H9 (cell line): Measurements from ENCODE around the gene LASP1NB.

Experiments
- DNase-seq: peaks from one replicate; pipeline ENCODE4 v3.0.0-alpha.2; 2017
- H2AFZ ChIP-seq: one replicate; pipeline ENCODE4 v1.6.1; 2013; ENCODE audit warnings: mild to moderate bottlenecking, low read length, control low read depth, moderate library complexity
- H2AK5ac ChIP-seq: 2 replicates; pipeline ENCODE4 v1.6.1; 2013; ENCODE audit warnings: low read length, control low read depth, mixed read lengths; ENCODE audit not compliant: insufficient read length
- H2BK120ac ChIP-seq: one replicate; pipeline ENCODE4 v1.6.1; 2013; ENCODE audit warnings: low read depth, mild to moderate bottlenecking, low read length, control low read depth, inconsistent platforms; ENCODE audit not compliant: poor library complexity, severe bottlenecking
- H2BK12ac ChIP-seq: 2 replicates; pipeline ENCODE4 v1.6.1; 2013; ENCODE audit warnings: low read length, control low read depth, mixed read lengths, low read depth; ENCODE audit not compliant: insufficient read length
- H2BK15ac ChIP-seq: 2 replicates; pipeline ENCODE4 v1.6.1; 2013; ENCODE audit warnings: low read depth, low read length, control low read depth
- H2BK20ac ChIP-seq: one replicate; pipeline ENCODE4 v1.6.1; 2013; ENCODE audit warnings: low read depth, mild to moderate bottlenecking, low read length, control low read depth, inconsistent platforms; ENCODE audit not compliant: poor library complexity, severe bottlenecking
- H2BK5ac ChIP-seq: 2 replicates; pipeline ENCODE4 v1.6.1; 2013; ENCODE audit warnings: low read length, control low read depth, mixed read lengths; ENCODE audit not compliant: insufficient read length
- H3K14ac ChIP-seq: 2 replicates; pipeline ENCODE4 v1.6.1; 2013; ENCODE audit warnings: low read length, control low read depth; ENCODE audit not compliant: insufficient read depth
- H3K18ac ChIP-seq: 2 replicates; pipeline ENCODE4 v1.6.1; 2013; ENCODE audit warnings: low read depth, mild to moderate bottlenecking, mixed read lengths, low read length, control low read depth; ENCODE audit not compliant: insufficient read length
- H3K23ac ChIP-seq: 2 replicates; pipeline ENCODE4 v1.6.1; 2013; ENCODE audit warnings: low read length, control low read depth, mixed read lengths, low read depth; ENCODE audit not compliant: insufficient read length
- H3K23me2 ChIP-seq: 2 replicates; pipeline ENCODE4 v1.6.1; 2013; ENCODE audit warnings: low read depth, mild to moderate bottlenecking, mixed read lengths, low read length, control low read depth; ENCODE audit not compliant: insufficient read length, poor library complexity, severe bottlenecking
- H3K27ac ChIP-seq: 2 replicates; pipeline ENCODE4 v1.5.1; 2013; ENCODE audit warnings: low read length, control low read depth, mixed read lengths, low read depth; ENCODE audit not compliant: insufficient read length
- H3K27me3 ChIP-seq: 2 replicates; pipeline ENCODE4 v1.6.1; 2013; ENCODE audit warnings: low read length, control low read depth, inconsistent platforms; ENCODE audit not compliant: insufficient read depth
- H3K4ac ChIP-seq: 2 replicates; pipeline ENCODE4 v1.6.1; 2013; ENCODE audit warnings: low read depth, mild to moderate bottlenecking, control low read depth, inconsistent platforms, low read length, moderate library complexity
- H3K4me1 ChIP-seq: 2 replicates; pipeline ENCODE4 v1.6.1; 2013; ENCODE audit warnings: low read length, control low read depth, inconsistent platforms; ENCODE audit not compliant: insufficient read depth
- H3K4me2 ChIP-seq: 2 replicates; pipeline ENCODE4 v1.6.1; 2013; ENCODE audit warnings: low read length, control low read depth, mixed read lengths; ENCODE audit not compliant: insufficient read length, insufficient read depth
- H3K56ac ChIP-seq: 2 replicates; pipeline ENCODE4 v1.6.1; 2013; ENCODE audit warnings: low read depth, mild to moderate bottlenecking, mixed read lengths, low read length, control low read depth; ENCODE audit not compliant: insufficient read length
- H3K79me1 ChIP-seq: 2 replicates; pipeline ENCODE4 v1.6.1; 2013; ENCODE audit warnings: low read depth, mild to moderate bottlenecking, moderate library complexity, low read length, control low read depth, inconsistent platforms; ENCODE audit not compliant: insufficient read depth, poor library complexity, severe bottlenecking
- H3K79me2 ChIP-seq: 2 replicates; pipeline ENCODE4 v1.6.1; 2013; ENCODE audit warnings: low read length, control low read depth, inconsistent platforms; ENCODE audit not compliant: insufficient read depth
- H3K9ac ChIP-seq: 2 replicates; pipeline ENCODE4 v1.6.1; 2013; ENCODE audit warnings: low read length, control low read depth, mixed read lengths; ENCODE audit not compliant: insufficient read length; ENCODE audit errors: extremely low read depth
- H3K9me3 ChIP-seq: one replicate; pipeline ENCODE4 v1.6.1; 2013; ENCODE audit warnings: low read depth, low read length, inconsistent platforms; ENCODE audit not compliant: control insufficient read depth
- H3T11ph ChIP-seq: one replicate; pipeline ENCODE4 v1.6.1; 2013; ENCODE audit warnings: mild to moderate bottlenecking, low read length, control low read depth, inconsistent platforms
- H4K20me1 ChIP-seq: one replicate; pipeline ENCODE4 v1.6.1; 2013; ENCODE audit not compliant: control insufficient read depth, insufficient read length, insufficient read depth
- H4K5ac ChIP-seq: 2 replicates; pipeline ENCODE4 v1.6.1; 2013; ENCODE audit warnings: low read depth, mild to moderate bottlenecking, mixed read lengths, low read length, control low read depth; ENCODE audit not compliant: insufficient read length
- H4K8ac ChIP-seq: replicated peaks from 2 replicates; pipeline ENCODE4 v1.6.1; 2013; ENCODE audit warnings: low read length, control low read depth, mixed read lengths, low read depth; ENCODE audit not compliant: insufficient read length
- H4K91ac ChIP-seq: 2 replicates; pipeline ENCODE4 v1.6.1; 2013; ENCODE audit warnings: low read depth, mild to moderate bottlenecking, moderate library complexity, mixed read lengths, low read length, control low read depth; ENCODE audit not compliant: insufficient read length
- H3K27ac Mint-ChIP-seq, 3 experiments: 2 replicates in 2 of 3; 3 replicates in 1 of 3; pipeline ENCODE4 v1.8.0; 2020 to 2021; ENCODE audit warnings: mixed read lengths in 3 of 3, mild to moderate bottlenecking in 1 of 3, moderate library complexity in 1 of 3
- H3K27me3 Mint-ChIP-seq: 2 replicates; pipeline ENCODE4 v1.8.0; 2021; ENCODE audit warnings: low read depth, mild to moderate bottlenecking, moderate library complexity, mixed read lengths
- H3K36me3 Mint-ChIP-seq, 3 experiments: 2 replicates in 2 of 3; 3 replicates in 1 of 3; pipeline ENCODE4 v1.8.0; 2020 to 2021; ENCODE audit warnings: low read depth in 3 of 3, mixed read lengths in 3 of 3; ENCODE audit not compliant: insufficient read depth in 1 of 3
- H3K4me1 Mint-ChIP-seq, 2 experiments: 2 replicates each; pipeline ENCODE4 v1.8.0; 2020; ENCODE audit warnings: mixed read lengths in 2 of 2
- H3K4me3 Mint-ChIP-seq, 2 experiments: 2 replicates in 1 of 2; 3 replicates in 1 of 2; pipeline ENCODE4 v1.8.0; 2020 to 2021; ENCODE audit warnings: mild to moderate bottlenecking in 2 of 2, mixed read lengths in 2 of 2, moderate library complexity in 1 of 2
- H3K9me3 Mint-ChIP-seq, 2 experiments: 2 replicates in 1 of 2; 3 replicates in 1 of 2; pipeline ENCODE4 v1.8.0; 2020; ENCODE audit warnings: mild to moderate bottlenecking in 2 of 2, mixed read lengths in 2 of 2, moderate library complexity in 1 of 2
- TF ChIP-seq, protein P1 (sequence below): fragments of 200-600 bp; sonication (generic); conservative IDR thresholded peaks from 3 replicates; pipeline ENCODE4 v1.8.0; 2021; ENCODE audit warnings: antibody characterized with exemption, mild to moderate bottlenecking

Gene LASP1NB

DNA sequence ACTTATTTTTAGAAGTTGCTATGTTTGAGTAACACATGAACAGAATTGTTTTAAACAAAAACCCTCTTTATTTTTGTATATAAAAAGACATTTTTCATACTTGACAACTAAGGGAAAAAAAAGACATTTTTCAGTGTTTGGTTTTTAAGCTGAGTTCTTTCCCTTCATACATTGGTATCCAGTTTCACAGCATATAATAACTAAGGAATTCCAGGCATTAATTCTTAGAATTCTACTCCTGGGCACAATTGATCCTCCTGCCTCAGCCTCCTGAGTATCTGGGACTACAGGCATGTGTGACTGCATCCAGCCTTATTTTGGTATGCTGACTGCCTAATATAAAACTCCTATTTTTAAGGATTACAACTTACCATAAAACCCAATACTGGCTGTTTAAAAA lies 33.3 kb downstream of the LASP1NB start:
- Histone ChIP-seq H3K18ac (no peak overlapping the region), H4K5ac (no peak overlapping the region), H3K9me3 (no peaks in the 10 kb centered on the region), H2AK5ac (no peak overlapping the region), H4K20me1 (no peaks in the 10 kb centered on the region), H2BK5ac (no peak overlapping the region), H3K79me1 (no peaks in the 10 kb centered on the region), H2BK15ac (no peak overlapping the region), H4K91ac (no peak overlapping the region), H3K4ac (no peak overlapping the region), H3K27me3 (no peaks in the 10 kb centered on the region), H3K23me2 (no peaks in the 10 kb centered on the region), H4K8ac (no peak overlapping the region), H3K14ac (no peak overlapping the region), H2BK12ac (no peak overlapping the region), H3K4me2 (no peak overlapping the region), H3K9ac (no peak overlapping the region), H2BK20ac (no peak overlapping the region), H3K27ac (no peak overlapping the region), H3K23ac (no peak overlapping the region), H2AFZ (no peak overlapping the region), H3K79me2 (no peaks in the 10 kb centered on the region), H3K4me1 (no peaks in the 10 kb centered on the region), H2BK120ac (no peak overlapping the region), H3T11ph (no peak overlapping the region), H3K56ac (no peak overlapping the region)
- Mint-ChIP-seq H3K27me3 (no peaks in the 10 kb centered on the region), H3K4me3 (no peak overlapping the region), H3K9me3 (no peaks in the 10 kb centered on the region), H3K4me1 (no peaks in the 10 kb centered on the region), H3K27ac (no peak overlapping the region), H3K36me3 (no peaks in the 10 kb centered on the region)
- TF ChIP-seq, protein P1, sequence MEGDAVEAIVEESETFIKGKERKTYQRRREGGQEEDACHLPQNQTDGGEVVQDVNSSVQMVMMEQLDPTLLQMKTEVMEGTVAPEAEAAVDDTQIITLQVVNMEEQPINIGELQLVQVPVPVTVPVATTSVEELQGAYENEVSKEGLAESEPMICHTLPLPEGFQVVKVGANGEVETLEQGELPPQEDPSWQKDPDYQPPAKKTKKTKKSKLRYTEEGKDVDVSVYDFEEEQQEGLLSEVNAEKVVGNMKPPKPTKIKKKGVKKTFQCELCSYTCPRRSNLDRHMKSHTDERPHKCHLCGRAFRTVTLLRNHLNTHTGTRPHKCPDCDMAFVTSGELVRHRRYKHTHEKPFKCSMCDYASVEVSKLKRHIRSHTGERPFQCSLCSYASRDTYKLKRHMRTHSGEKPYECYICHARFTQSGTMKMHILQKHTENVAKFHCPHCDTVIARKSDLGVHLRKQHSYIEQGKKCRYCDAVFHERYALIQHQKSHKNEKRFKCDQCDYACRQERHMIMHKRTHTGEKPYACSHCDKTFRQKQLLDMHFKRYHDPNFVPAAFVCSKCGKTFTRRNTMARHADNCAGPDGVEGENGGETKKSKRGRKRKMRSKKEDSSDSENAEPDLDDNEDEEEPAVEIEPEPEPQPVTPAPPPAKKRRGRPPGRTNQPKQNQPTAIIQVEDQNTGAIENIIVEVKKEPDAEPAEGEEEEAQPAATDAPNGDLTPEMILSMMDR, result no peak
- DNase-seq, result no peak
